HepG2 (cell line): ENCODE data around the gene MSANTD2. TPM values are rescaled to one million over a fixed set of nuclear protein-coding genes. Genes with fewer than 3 reads are reported as not detected.

Source experiments
- ATAC-seq: fragments of 200-7000 bp; cut with Tn5 transposase; 3 replicates; pipeline ENCODE4 v1.9.1; 2020; ENCODE audit warnings: mild to moderate bottlenecking, moderate library complexity
- BruUV-seq: library from RNA; stranded (reverse); fragments of 400-500 nt; replicated peaks from 2 replicates; lab custom pipeline; 2021; lab: Mats Ljungman, UMichigan
- CTCF ChIA-PET: fragments of 300-600 bp; formaldehyde crosslinking; extraction: SDS; loops from one replicate; lab custom pipeline; 2021; ENCODE audit warnings: low total read pairs, inconsistent platforms, low intra/inter-chr PET ratio; lab: Yijun Ruan, JAX
- POLR2A ChIA-PET: fragments of 350-600 bp; sonication (Branson Sonifier 250); formaldehyde crosslinking; loops from one replicate; lab custom pipeline; 2020; ENCODE audit warnings: antibody characterized with exemption, inconsistent platforms; lab: Yijun Ruan, JAX
- DNase-seq: peaks from one replicate; pipeline ENCODE4 v3.0.0-alpha.2; 2015; ENCODE audit warnings: low spot score
- FAIRE-seq: peaks from 3 replicates; lab custom pipeline; 2011; peaks lifted over from hg19 to GRCh38; lab: Jason Lieb, UNC
- H2AFZ ChIP-seq: one replicate; pipeline ENCODE4 v1.6.1; 2011; ENCODE audit warnings: low read length, inconsistent platforms
- H3K27ac ChIP-seq: fragments of 300-600 bp; 3 replicates; pipeline ENCODE4 v1.8.0; 2011; ENCODE audit warnings: mixed run types, mild to moderate bottlenecking, mixed read lengths, low read length, inconsistent platforms; ENCODE audit not compliant: insufficient read depth; ENCODE audit errors: extremely low read length
- H3K27me3 ChIP-seq, 2 experiments: fragments of 200-600 bp in 1 of 2; 2 replicates in 1 of 2; 3 replicates in 1 of 2; pipeline versions ENCODE4 v1.6.0 to v1.8.0; 2011; ENCODE audit warnings: low read length in 2 of 2, mild to moderate bottlenecking in 2 of 2, moderate library complexity in 2 of 2, inconsistent platforms in 1 of 2; ENCODE audit not compliant: insufficient read depth in 2 of 2, control insufficient read depth in 1 of 2
- H3K36me3 ChIP-seq, 2 experiments: fragments of 200-600 bp in 1 of 2; replicated peaks in 1 of 2; 2 replicates in 1 of 2; 3 replicates in 1 of 2; pipeline versions ENCODE4 v1.5.1 to v1.8.0; 2011; ENCODE audit warnings: low read length in 2 of 2, inconsistent platforms in 1 of 2; ENCODE audit not compliant: insufficient read depth in 2 of 2, control insufficient read depth in 1 of 2
- H3K4me1 ChIP-seq: 2 replicates; pipeline ENCODE4 v1.5.1; 2012; ENCODE audit warnings: low read length, inconsistent platforms; ENCODE audit not compliant: insufficient read depth
- H3K4me2 ChIP-seq: 2 replicates; pipeline ENCODE4 v1.6.0; 2011; ENCODE audit warnings: low read depth, low read length, inconsistent platforms
- H3K4me3 ChIP-seq, 3 experiments: fragments of 200-600 bp in 1 of 3; sonication (generic), shearing (Covaris generic) in 1 of 3; replicated peaks in 1 of 3; 2 replicates each; pipeline ENCODE4 v1.5.1; 2011 to 2016; ENCODE audit warnings: low read length in 3 of 3, inconsistent platforms in 2 of 3, low read depth in 2 of 3, mild to moderate bottlenecking in 2 of 3, control low read depth in 1 of 3, mixed read lengths in 1 of 3; ENCODE audit not compliant: insufficient read depth in 1 of 3
- H3K79me2 ChIP-seq: one replicate; pipeline ENCODE4 v1.6.1; 2011; ENCODE audit warnings: low read length, inconsistent platforms; ENCODE audit not compliant: insufficient read depth
- H3K9ac ChIP-seq: 2 replicates; pipeline ENCODE4 v1.6.0; 2011; ENCODE audit warnings: mild to moderate bottlenecking, low read depth, low read length, inconsistent platforms; ENCODE audit not compliant: insufficient read depth
- H3K9me3 ChIP-seq: 2 replicates; pipeline ENCODE4 v1.5.1; 2012; ENCODE audit warnings: mild to moderate bottlenecking, low read length
- H4K20me1 ChIP-seq: 2 replicates; pipeline ENCODE4 v1.6.0; 2011; ENCODE audit warnings: inconsistent platforms, mild to moderate bottlenecking, low read length, moderate library complexity; ENCODE audit not compliant: insufficient read depth
- AHR ChIP-seq: IDR thresholded peaks from 2 replicates; pipeline ENCODE4 v1.6.1; 2018; ENCODE audit warnings: missing genetic modification reagents, missing compliant biosample characterization
- GMEB1 ChIP-seq: sonication (generic); formaldehyde crosslinking; IDR thresholded peaks from 2 replicates; pipeline ENCODE4 v1.5.1; 2020; ENCODE audit warnings: missing genetic modification reagents, mild to moderate bottlenecking, borderline replicate concordance
- MYNN ChIP-seq: sonication (generic); formaldehyde crosslinking; IDR thresholded peaks from 2 replicates; pipeline ENCODE4 v1.4.0; 2020; ENCODE audit warnings: mild to moderate bottlenecking, low read depth, missing genetic modification reagents
- MYPOP ChIP-seq: sonication (generic); formaldehyde crosslinking; IDR thresholded peaks from 2 replicates; pipeline ENCODE4 v1.8.1; 2023; ENCODE audit warnings: mild to moderate bottlenecking, moderate library complexity, missing genetic modification reagents
- PRPF4 ChIP-seq: fragments of 200-400 bp; formaldehyde crosslinking; IDR thresholded peaks from 2 replicates; pipeline ENCODE4 v1.6.1; 2016; ENCODE audit warnings: low read length, low read depth; ENCODE audit not compliant: poor library complexity, severe bottlenecking
- RFX3 ChIP-seq: IDR thresholded peaks from 2 replicates; pipeline ENCODE4 v1.6.1; 2016; ENCODE audit warnings: missing biosample characterization, missing genetic modification reagents
- SMAD1 ChIP-seq: sonication (generic); formaldehyde crosslinking; IDR thresholded peaks from 2 replicates; pipeline ENCODE4 v1.4.0; 2020; ENCODE audit warnings: missing genetic modification reagents, low read depth, mild to moderate bottlenecking, borderline replicate concordance
- ZBTB38 ChIP-seq: sonication (generic); formaldehyde crosslinking; IDR thresholded peaks from 2 replicates; pipeline ENCODE4 v1.5.1; 2020; ENCODE audit warnings: mild to moderate bottlenecking, missing genetic modification reagents
- ZNF281 ChIP-seq: sonication (generic); formaldehyde crosslinking; IDR thresholded peaks from 2 replicates; pipeline ENCODE4 v1.4.0; 2020; ENCODE audit warnings: missing genetic modification reagents, borderline replicate concordance
- ZNF614 ChIP-seq: IDR thresholded peaks from 2 replicates; pipeline ENCODE4 v1.6.1; 2018; ENCODE audit warnings: missing biosample characterization, missing genetic modification reagents, inconsistent platforms, borderline replicate concordance
- ZNF687 ChIP-seq: sonication (generic); formaldehyde crosslinking; IDR thresholded peaks from 2 replicates; pipeline ENCODE4 v1.5.1; 2020; ENCODE audit warnings: mild to moderate bottlenecking, missing genetic modification reagents, moderate library complexity
- ZNF777 ChIP-seq: sonication (generic); formaldehyde crosslinking; IDR thresholded peaks from 2 replicates; pipeline ENCODE4 v1.4.0; 2020; ENCODE audit warnings: missing genetic modification reagents
- ZNF850 ChIP-seq: sonication (generic); formaldehyde crosslinking; conservative IDR thresholded peaks from 2 replicates; pipeline ENCODE4 v1.9.0; 2021; ENCODE audit warnings: mild to moderate bottlenecking, missing genetic modification reagents
- ZNF879 ChIP-seq: sonication (generic); formaldehyde crosslinking; IDR thresholded peaks from 2 replicates; pipeline ENCODE4 v1.8.1; 2023; ENCODE audit warnings: missing genetic modification reagents
- WGBS: methylation state at CpG from one replicate; pipeline ENCODE4 v1.1.6; 2017; ENCODE audit warnings: low lambda C conversion rate; 5-methylcytosine and 5-hydroxymethylcytosine counted together
- in situ Hi-C: cut with HindIII; loops from 2 replicates; pipeline ENCODE4 v1.10.0; 2017; ENCODE audit warnings: low pct_unique_long_range_greater_than_20kb; ENCODE audit not compliant: extremely low pct_ligation_motif_present
- intact Hi-C: fragments of 100-400 bp; cut with micrococcal nuclease; formaldehyde crosslinking; loops from one replicate; pipeline ENCODE4 v1.10.0; 2022; ENCODE audit not compliant: unreplicated experiment
- polyA plus RNA-seq, 8 experiments: library from polyadenylated mRNA; depleted of rRNA in 3 of 8; stranded (reverse) in 7 of 8; unstranded in 1 of 8; fragments of >200 nt; fragmentation: Illumina TruSeq in 4 of 8; extraction: Trizol in 4 of 8; gene quantifications; 2 replicates each; pipeline versions ENCODE4 v1.2.1 to v1.2.3, GENCODE V29; 2011 to 2016; ENCODE audit warnings: low read depth in 4 of 8, missing spikeins in 1 of 8, mixed read lengths in 1 of 8; ENCODE audit not compliant: insufficient read depth in 1 of 8
- total RNA-seq, 5 experiments: library from RNA; depleted of rRNA; stranded (reverse); fragments of >200 nt; fragmentation: Illumina TruSeq; extraction: Trizol; gene quantifications; 2 replicates each; pipeline ENCODE4 v1.2.3, GENCODE V29; 2016; ENCODE audit warnings: low read depth in 1 of 5

Gene MSANTD2
- total and polyA plus RNA-seq, 2 of the 13 experiments (the other 11 are each of a cell fraction or from before 2014, with no cell fraction given) = 8.7 to 10.1 TPM

GRCh38 chr11:124740277-124740882 lies 59.8 kb downstream of the MSANTD2 start:
- H3K27me3 ChIP-seq = peaks cover 2 to 81% of the 10 kb centered on the region in 2 experiments; a peak in 4 of 5 replicates
- H3K9ac ChIP-seq = no peak overlapping the region
- H3K27ac ChIP-seq = no peak overlapping the region
- no peaks in the 10 kb centered on the region for H3K79me2 ChIP-seq
- intact Hi-C loops = loop anchor here (5.0 to 10.0 kb wide), 2 partner anchors 54 to 998 kb away; partner anchors contain the start of gene ZNF202
- CTCF ChIA-PET = interaction anchor here (1.5 kb wide), 1 partner anchor 19 kb away, joined by 3 read pairs; no protein-coding TSS in a partner anchor
- H3K9me3 ChIP-seq = no peaks in the 10 kb centered on the region
- H3K4me2 ChIP-seq = peak overlapping the region; percentile 80
- H3K36me3 ChIP-seq = no peaks in the 10 kb centered on the region
- H3K4me3 ChIP-seq = peak overlapping the region; percentile 41 to 68 (median 64)
- FAIRE-seq (no peak), ATAC-seq (peak; percentile 50), DNase-seq (no peak)
- in situ Hi-C loops = no loop called here
- H3K4me1 ChIP-seq = peaks cover 18% of the 10 kb centered on the region
- WGBS = 27% methylated on average over 16 of the region's 37 CpGs
- H2AFZ ChIP-seq = no peak overlapping the region
- H4K20me1 ChIP-seq = no peaks in the 10 kb centered on the region
- POLR2A ChIA-PET = interaction anchor here (0.6 to 1.3 kb wide), 3 partner anchors 11 to 23 kb away, joined by 4 to 6 read pairs (median 5); no protein-coding TSS in a partner anchor
- no TSS peak for BruUV-seq
- TF ChIP-seq PRPF4 (no peak), SMAD1 (CRISPR knock-in tag) (no peak), ZNF281 (CRISPR knock-in tag) (no peak), ZNF687 (CRISPR knock-in tag) (0 out of 2 replicates have a peak, but pooled peaks have one; percentile 17), GMEB1 (CRISPR knock-in tag) (no peak), ZNF850 (CRISPR knock-in tag) (no peak), ZBTB38 (CRISPR knock-in tag) (no peak), MYNN (no peak), MYPOP (CRISPR knock-in tag) (no peak), ZNF777 (CRISPR knock-in tag) (peak; percentile 55), AHR (CRISPR knock-in tag) (no peak), ZNF879 (no peak), ZNF614 (CRISPR knock-in tag) (no peak), RFX3 (CRISPR knock-in tag) (no peak)
